CD14-positive monocyte (primary cell): Measurements from ENCODE around the gene NUMB. TPM values are rescaled to one million over a fixed set of nuclear protein-coding genes. Genes with fewer than 3 reads are reported as not detected.
A peak's percentile ranks its signal among the peaks of the same experiment; 100 is the strongest.

Experiments
- DNase-seq, 3 donors: peaks; one replicate each; pipeline ENCODE4 v3.0.0-alpha.2; 2011 to 2022
- H2AFZ ChIP-seq: 2 replicates; pipeline ENCODE4 v1.6.0; 2012; ENCODE audit warnings: mild to moderate bottlenecking, low read depth, low read length, inconsistent platforms; ENCODE audit not compliant: insufficient read depth, poor library complexity, severe bottlenecking
- H3K27ac ChIP-seq, 2 donors: 1 replicate in 1 of 2; 2 replicates in 1 of 2; pipeline ENCODE4 v1.5.1; 2012 to 2013; ENCODE audit warnings: low read length in 2 of 2, control low read depth in 1 of 2, inconsistent platforms in 1 of 2, low read depth in 1 of 2, mild to moderate bottlenecking in 1 of 2
- H3K27me3 ChIP-seq, 2 donors: one replicate each; pipeline versions ENCODE4 v1.6.0 to v1.6.1; 2011 to 2013; ENCODE audit warnings: low read length in 2 of 2; ENCODE audit not compliant: control insufficient read depth in 2 of 2, insufficient read depth in 2 of 2
- H3K36me3 ChIP-seq, 2 donors: replicated peaks in 1 of 2; 1 replicate in 1 of 2; 2 replicates in 1 of 2; pipeline versions ENCODE4 v1.5.1 to v1.6.1; 2012 to 2013; ENCODE audit warnings: low read length in 2 of 2, control low read depth in 1 of 2, inconsistent platforms in 1 of 2, mild to moderate bottlenecking in 1 of 2; ENCODE audit not compliant: insufficient read depth in 2 of 2, control insufficient read depth in 1 of 2
- H3K4me1 ChIP-seq, 2 donors: 1 replicate in 1 of 2; 2 replicates in 1 of 2; pipeline versions ENCODE4 v1.5.1 to v1.6.1; 2012 to 2013; ENCODE audit warnings: low read length in 2 of 2, control low read depth in 1 of 2, inconsistent platforms in 1 of 2, mild to moderate bottlenecking in 1 of 2, moderate library complexity in 1 of 2; ENCODE audit not compliant: insufficient read depth in 2 of 2, control insufficient read depth in 1 of 2
- H3K4me2 ChIP-seq: replicated peaks from 2 replicates; pipeline ENCODE3; 2012; ENCODE audit warnings: low read length, moderate library complexity, mild to moderate bottlenecking; ENCODE audit not compliant: poor library complexity, severe bottlenecking; ENCODE audit errors: extremely low read depth
- H3K4me3 ChIP-seq, 3 experiments: fragments of 200-600 bp in 1 of 3; sonication (generic) in 1 of 3; replicated peaks in 1 of 3; 1 replicate in 2 of 3; 2 replicates in 1 of 3; pipeline ENCODE4 v1.5.1; 2011 to 2013; ENCODE audit warnings: low read length in 3 of 3, mild to moderate bottlenecking in 3 of 3, control low read depth in 2 of 3, low read depth in 2 of 3, inconsistent platforms in 1 of 3, moderate library complexity in 1 of 3
- H3K79me2 ChIP-seq: 2 replicates; pipeline ENCODE4 v1.6.0; 2012; ENCODE audit warnings: mild to moderate bottlenecking, control low read depth, inconsistent platforms, low read length, moderate library complexity; ENCODE audit not compliant: insufficient read depth
- H3K9ac ChIP-seq: 2 replicates; pipeline ENCODE4 v1.6.0; 2017; ENCODE audit warnings: low read length, mild to moderate bottlenecking; ENCODE audit not compliant: insufficient read depth, poor library complexity, severe bottlenecking
- H3K9me3 ChIP-seq, 2 donors: replicated peaks in 1 of 2; 1 replicate in 1 of 2; 2 replicates in 1 of 2; pipeline versions ENCODE4 v1.5.1 to v1.6.1; 2012 to 2013; ENCODE audit warnings: low read length in 2 of 2, control low read depth in 1 of 2; ENCODE audit not compliant: control insufficient read depth in 1 of 2, insufficient read depth in 1 of 2
- H4K20me1 ChIP-seq: 2 replicates; pipeline ENCODE4 v1.6.0; 2012; ENCODE audit warnings: mild to moderate bottlenecking, low read length, control low read depth, moderate library complexity; ENCODE audit not compliant: insufficient read depth
- H3K27ac Mint-ChIP-seq, 7 donors: one replicate each; pipeline ENCODE4 v1.8.0; 2020; ENCODE audit warnings: mild to moderate bottlenecking in 7 of 7, mixed read lengths in 7 of 7, moderate library complexity in 6 of 7, inconsistent platforms in 2 of 7
- H3K27me3 Mint-ChIP-seq, 3 donors: one replicate each; pipeline ENCODE4 v1.8.0; 2021 to 2022; ENCODE audit warnings: low read depth in 3 of 3, mild to moderate bottlenecking in 3 of 3, mixed read lengths in 3 of 3, moderate library complexity in 3 of 3, inconsistent platforms in 1 of 3
- H3K36me3 Mint-ChIP-seq, 2 donors: one replicate each; pipeline ENCODE4 v1.8.0; 2020; ENCODE audit warnings: mixed read lengths in 2 of 2, inconsistent platforms in 1 of 2, mild to moderate bottlenecking in 1 of 2
- H3K4me1 Mint-ChIP-seq: one replicate; pipeline ENCODE4 v1.8.0; 2020; ENCODE audit warnings: mild to moderate bottlenecking, mixed read lengths
- H3K4me3 Mint-ChIP-seq, 2 donors: one replicate each; pipeline ENCODE4 v1.8.0; 2020; ENCODE audit warnings: mild to moderate bottlenecking in 2 of 2, mixed read lengths in 2 of 2, moderate library complexity in 1 of 2
- H3K9me3 Mint-ChIP-seq, 7 donors: one replicate each; pipeline ENCODE4 v1.8.0; 2020 to 2022; ENCODE audit warnings: mixed read lengths in 7 of 7, mild to moderate bottlenecking in 6 of 7, moderate library complexity in 6 of 7, inconsistent platforms in 2 of 7
- WGBS: methylation state at CpG from one replicate; pipeline ENCODE4 v1.1.5; 2013; ENCODE audit warnings: missing lambda C conversion rate; ENCODE audit not compliant: insufficient coverage; 5-methylcytosine and 5-hydroxymethylcytosine counted together
- intact Hi-C, 2 donors: fragments of 100-400 bp; cut with micrococcal nuclease; formaldehyde crosslinking; loops; one replicate each; pipeline versions ENCODE4 v1.15.0 to v1.15.1; 2023
- polyA plus RNA-seq, 3 donors: library from polyadenylated mRNA; depleted of rRNA in 1 of 3; unstranded in 2 of 3; stranded (reverse) in 1 of 3; fragments of 300-500 nt in 2 of 3; fragments of >200 nt in 1 of 3; fragmentation: Illumina TruSeq in 2 of 3; gene quantifications; 1 replicate in 2 of 3; 2 replicates in 1 of 3; pipeline ENCODE4 v1.2.3, GENCODE V29; 2012 to 2021
- TF ChIP-seq, protein P1 (sequence below): fragments of 200-600 bp; IDR thresholded peaks from one replicate; pipeline ENCODE4 v1.8.0; 2022; ENCODE audit warnings: antibody characterized with exemption, mild to moderate bottlenecking

NUMB gene
- polyA plus RNA-seq, 3 donors, result 83.4 to 223 (median 126) TPM

- TF ChIP-seq, protein P1, sequence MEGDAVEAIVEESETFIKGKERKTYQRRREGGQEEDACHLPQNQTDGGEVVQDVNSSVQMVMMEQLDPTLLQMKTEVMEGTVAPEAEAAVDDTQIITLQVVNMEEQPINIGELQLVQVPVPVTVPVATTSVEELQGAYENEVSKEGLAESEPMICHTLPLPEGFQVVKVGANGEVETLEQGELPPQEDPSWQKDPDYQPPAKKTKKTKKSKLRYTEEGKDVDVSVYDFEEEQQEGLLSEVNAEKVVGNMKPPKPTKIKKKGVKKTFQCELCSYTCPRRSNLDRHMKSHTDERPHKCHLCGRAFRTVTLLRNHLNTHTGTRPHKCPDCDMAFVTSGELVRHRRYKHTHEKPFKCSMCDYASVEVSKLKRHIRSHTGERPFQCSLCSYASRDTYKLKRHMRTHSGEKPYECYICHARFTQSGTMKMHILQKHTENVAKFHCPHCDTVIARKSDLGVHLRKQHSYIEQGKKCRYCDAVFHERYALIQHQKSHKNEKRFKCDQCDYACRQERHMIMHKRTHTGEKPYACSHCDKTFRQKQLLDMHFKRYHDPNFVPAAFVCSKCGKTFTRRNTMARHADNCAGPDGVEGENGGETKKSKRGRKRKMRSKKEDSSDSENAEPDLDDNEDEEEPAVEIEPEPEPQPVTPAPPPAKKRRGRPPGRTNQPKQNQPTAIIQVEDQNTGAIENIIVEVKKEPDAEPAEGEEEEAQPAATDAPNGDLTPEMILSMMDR, result no peak
- Mint-ChIP-seq H3K27ac (no peak overlapping the region), H3K4me3 (no peak overlapping the region), H3K4me1 (no peaks in the 10 kb centered on the region), H3K36me3 (peaks cover 72 to 95% of the 10 kb centered on the region in 2 donors), H3K9me3 (no peaks in the 10 kb centered on the region), H3K27me3 (no peaks in the 10 kb centered on the region)
- H3K4me1 ChIP-seq, result no peaks in the 10 kb centered on the region
- no peaks in the 10 kb centered on the region for H3K27me3 ChIP-seq
- no peak overlapping the region for H2AFZ ChIP-seq
- no peak overlapping the region for H3K27ac ChIP-seq
- WGBS, result no CpG with 5 or more reads among the region's 3 CpGs
- H3K9ac ChIP-seq, result no peak overlapping the region
- intact Hi-C loops, result no loop called here
- DNase-seq, result no peak
- no peak overlapping the region for H3K4me2 ChIP-seq
- peaks cover 74 to 97% of the 10 kb centered on the region in 2 donors for H3K36me3 ChIP-seq
- no peaks in the 10 kb centered on the region for H3K79me2 ChIP-seq
- no peaks in the 10 kb centered on the region for H3K9me3 ChIP-seq
- no peak overlapping the region for H3K4me3 ChIP-seq
- H4K20me1 ChIP-seq, result peaks cover 92% of the 10 kb centered on the region
These were observed 169.0 kb downstream of the NUMB start for GRCh38 chr14:73289308-73289707.

DNA sequence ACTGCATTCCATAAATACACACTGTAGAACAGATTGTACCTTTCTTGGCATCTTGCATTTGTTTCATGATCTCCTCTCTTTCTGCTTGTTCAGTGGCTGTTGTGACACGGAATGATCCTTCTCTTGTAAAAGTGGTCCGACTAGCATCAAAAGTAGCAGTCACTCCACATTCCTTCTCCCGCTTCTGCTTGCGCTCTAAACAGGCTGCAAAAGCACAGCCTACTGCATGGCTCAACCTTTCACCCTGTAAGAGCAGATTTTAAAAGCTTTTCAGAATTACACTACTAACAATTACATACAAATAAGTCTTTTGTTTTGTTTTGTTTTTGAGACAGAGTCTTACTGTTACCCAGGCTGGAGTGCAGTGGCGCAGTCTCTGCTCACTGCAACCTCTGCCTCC lies 171.3 kb downstream of the NUMB start:
- Histone ChIP-seq H3K4me2 (no peak overlapping the region), H3K36me3 (peaks cover 80 to 97% of the 10 kb centered on the region in 2 donors), H3K9me3 (no peaks in the 10 kb centered on the region), H4K20me1 (peaks cover 91% of the 10 kb centered on the region), H3K4me1 (no peaks in the 10 kb centered on the region), H2AFZ (no peak overlapping the region), H3K27me3 (no peaks in the 10 kb centered on the region), H3K27ac (no peak overlapping the region), H3K79me2 (no peaks in the 10 kb centered on the region), H3K9ac (no peak overlapping the region), H3K4me3 (no peak overlapping the region)
- WGBS, result 100% methylated on average over 2 of the region's 5 CpGs
- peak overlapping the region in 1 of 7 donors; percentile 19 for H3K27ac Mint-ChIP-seq
- no peak for DNase-seq
- H3K36me3 Mint-ChIP-seq, result peaks cover 74 to 95% of the 10 kb centered on the region in 2 donors
- no peaks in the 10 kb centered on the region for H3K27me3 Mint-ChIP-seq
- no peak overlapping the region for H3K4me3 Mint-ChIP-seq
- H3K9me3 Mint-ChIP-seq, result no peaks in the 10 kb centered on the region
- TF ChIP-seq, protein P1, result no peak
- intact Hi-C loops, result no loop called here
- H3K4me1 Mint-ChIP-seq, result no peaks in the 10 kb centered on the region
